H1 (cell line): ENCODE results near the gene PDZD2. TPM values are rescaled to one million over a fixed set of nuclear protein-coding genes. Genes with fewer than 3 reads are reported as not detected.

ENCODE experiments used
- CTCF ChIA-PET: fragments of 300-600 bp; sonication (Branson Sonifier 250); formaldehyde crosslinking; loops from one replicate; lab custom pipeline; 2021; ENCODE audit not compliant: partially characterized antibody; lab: Charles Lee
- POLR2A ChIA-PET: fragments of 300-600 bp; sonication (Branson Sonifier 250); formaldehyde crosslinking; loops from one replicate; lab custom pipeline; 2021; ENCODE audit warnings: inconsistent platforms; ENCODE audit not compliant: partially characterized antibody; lab: Charles Lee
- DNase-seq, 2 experiments: peaks; one replicate each; pipeline versions ENCODE4 v3.0.0 to v3.0.0-alpha.2; 2010 to 2022; ENCODE audit warnings: low spot score in 2 of 2, low read depth in 1 of 2, mixed read lengths in 1 of 2
- FAIRE-seq: peaks from 2 replicates; lab custom pipeline; 2011; peaks lifted over from hg19 to GRCh38; lab: Jason Lieb, UNC
- H2AFZ ChIP-seq: 2 replicates; pipeline ENCODE4 v1.8.1; 2012; ENCODE audit warnings: low read length, inconsistent platforms
- H2AK5ac ChIP-seq: 2 replicates; pipeline ENCODE4 v1.6.1; 2013; ENCODE audit warnings: low read depth, low read length
- H2BK120ac ChIP-seq: replicated peaks from 2 replicates; pipeline ENCODE3; 2013; ENCODE audit warnings: low read depth, low read length, inconsistent platforms
- H2BK12ac ChIP-seq: 2 replicates; pipeline ENCODE4 v1.6.1; 2013; ENCODE audit warnings: low read depth, low read length
- H2BK15ac ChIP-seq: 2 replicates; pipeline ENCODE4 v1.6.1; 2013; ENCODE audit warnings: low read length
- H2BK20ac ChIP-seq: 2 replicates; pipeline ENCODE4 v1.6.1; 2013; ENCODE audit warnings: low read length
- H2BK5ac ChIP-seq: 2 replicates; pipeline ENCODE4 v1.6.1; 2013; ENCODE audit warnings: low read depth, low read length
- H3K14ac ChIP-seq: 2 replicates; pipeline ENCODE4 v1.6.1; 2013; ENCODE audit warnings: inconsistent platforms; ENCODE audit not compliant: insufficient read length
- H3K18ac ChIP-seq: 2 replicates; pipeline ENCODE4 v1.6.1; 2013; ENCODE audit warnings: low read length; ENCODE audit errors: extremely low read depth
- H3K23ac ChIP-seq: 2 replicates; pipeline ENCODE4 v1.6.1; 2013; ENCODE audit warnings: inconsistent platforms; ENCODE audit not compliant: insufficient read length
- H3K23me2 ChIP-seq: 2 replicates; pipeline ENCODE4 v1.6.1; 2013; ENCODE audit warnings: low read depth, low read length
- H3K27ac ChIP-seq: 2 replicates; pipeline ENCODE4 v1.6.1; 2011; ENCODE audit warnings: low read depth, low read length, inconsistent platforms
- H3K27me3 ChIP-seq, 4 experiments: replicated peaks in 1 of 4; 1 replicate in 1 of 4; 2 replicates in 3 of 4; pipeline versions ENCODE4 v1.6.1 to v1.8.1; 2011 to 2013; ENCODE audit warnings: low read length in 3 of 4, mild to moderate bottlenecking in 3 of 4, inconsistent platforms in 2 of 4, mixed read lengths in 2 of 4, moderate library complexity in 1 of 4; ENCODE audit not compliant: control insufficient read depth in 3 of 4, insufficient read depth in 3 of 4; ENCODE audit errors: extremely low read depth in 1 of 4
- H3K36me3 ChIP-seq, 4 experiments: 2 replicates each; pipeline versions ENCODE4 v1.6.1 to v1.8.1; 2011 to 2013; ENCODE audit warnings: mild to moderate bottlenecking in 4 of 4, low read length in 3 of 4, moderate library complexity in 2 of 4, control low read depth in 1 of 4, inconsistent platforms in 1 of 4; ENCODE audit not compliant: insufficient read depth in 4 of 4, control insufficient read depth in 2 of 4
- H3K4ac ChIP-seq: replicated peaks from 2 replicates; pipeline ENCODE3; 2013; ENCODE audit warnings: low read length, low read depth, mixed read lengths, inconsistent platforms; ENCODE audit not compliant: insufficient read length
- H3K4me1 ChIP-seq, 4 experiments: replicated peaks in 1 of 4; 1 replicate in 1 of 4; 2 replicates in 3 of 4; pipeline versions ENCODE4 v1.6.1 to v1.8.1; 2011 to 2013; ENCODE audit warnings: low read length in 3 of 4, inconsistent platforms in 2 of 4, mixed read lengths in 1 of 4; ENCODE audit not compliant: insufficient read depth in 4 of 4, control insufficient read depth in 3 of 4
- H3K4me2 ChIP-seq, 2 experiments: 2 replicates each; pipeline versions ENCODE4 v1.6.1 to v1.8.1; 2011 to 2013; ENCODE audit warnings: low read depth in 2 of 2, low read length in 2 of 2, control low read depth in 1 of 2, inconsistent platforms in 1 of 2, mild to moderate bottlenecking in 1 of 2; ENCODE audit not compliant: insufficient read depth in 1 of 2
- H3K4me3 ChIP-seq, 4 experiments: fragments of 200-600, 300-600 bp in 1 of 4; sonication (generic), shearing (Covaris generic), sonication (Bioruptor Twin) in 1 of 4; 2 replicates each; pipeline versions ENCODE4 v1.5.1 to v1.8.1; 2011 to 2016; ENCODE audit warnings: low read length in 4 of 4, low read depth in 3 of 4, control low read depth in 2 of 4, inconsistent platforms in 2 of 4, mild to moderate bottlenecking in 2 of 4, mixed read lengths in 1 of 4, moderate library complexity in 1 of 4; ENCODE audit not compliant: insufficient read depth in 2 of 4; ENCODE audit errors: extremely low read depth in 1 of 4
- H3K56ac ChIP-seq: replicated peaks from 2 replicates; pipeline ENCODE3; 2013; ENCODE audit warnings: low read depth, mild to moderate bottlenecking, mixed read lengths, low read length, inconsistent platforms; ENCODE audit not compliant: insufficient read length
- H3K79me1 ChIP-seq: 2 replicates; pipeline ENCODE4 v1.6.1; 2013; ENCODE audit warnings: low read depth, low read length, control low read depth
- H3K79me2 ChIP-seq, 2 experiments: 2 replicates each; pipeline versions ENCODE4 v1.6.1 to v1.8.1; 2012 to 2013; ENCODE audit warnings: low read length in 2 of 2, mild to moderate bottlenecking in 2 of 2, inconsistent platforms in 1 of 2; ENCODE audit not compliant: insufficient read depth in 2 of 2, control insufficient read depth in 1 of 2
- H3K9ac ChIP-seq, 4 experiments: replicated peaks in 1 of 4; 1 replicate in 1 of 4; 2 replicates in 3 of 4; pipeline versions ENCODE4 v1.6.1 to v1.8.1; 2011 to 2013; ENCODE audit warnings: low read depth in 3 of 4, low read length in 3 of 4, control low read depth in 2 of 4, mild to moderate bottlenecking in 2 of 4, moderate library complexity in 2 of 4, inconsistent platforms in 1 of 4; ENCODE audit errors: extremely low read depth in 1 of 4
- H3K9me3 ChIP-seq, 2 experiments: 2 replicates each; pipeline versions ENCODE4 v1.6.1 to v1.8.1; 2012 to 2013; ENCODE audit warnings: mild to moderate bottlenecking in 2 of 2, moderate library complexity in 2 of 2, control low read depth in 1 of 2, inconsistent platforms in 1 of 2, low read depth in 1 of 2, low read length in 1 of 2, mixed read lengths in 1 of 2; ENCODE audit not compliant: insufficient read depth in 2 of 2
- H4K20me1 ChIP-seq, 2 experiments: replicated peaks in 1 of 2; 2 replicates each; pipeline versions ENCODE3 to v1.8.1; 2011 to 2013; ENCODE audit warnings: inconsistent platforms in 2 of 2, low read length in 2 of 2, mild to moderate bottlenecking in 1 of 2; ENCODE audit not compliant: insufficient read depth in 2 of 2, control insufficient read depth in 1 of 2
- H4K5ac ChIP-seq: 2 replicates; pipeline ENCODE4 v1.6.1; 2013; ENCODE audit warnings: low read length, low read depth, mixed read lengths, inconsistent platforms; ENCODE audit not compliant: insufficient read length
- H4K8ac ChIP-seq: 2 replicates; pipeline ENCODE4 v1.8.0; 2013; ENCODE audit warnings: mild to moderate bottlenecking, moderate library complexity, low read length, inconsistent platforms; ENCODE audit not compliant: insufficient read depth; ENCODE audit errors: extremely low read depth
- H4K91ac ChIP-seq: replicated peaks from 2 replicates; pipeline ENCODE3; 2013; ENCODE audit warnings: low read length, mixed read lengths, inconsistent platforms; ENCODE audit not compliant: insufficient read length
- ATF2 ChIP-seq: IDR thresholded peaks from 2 replicates; pipeline ENCODE4 v1.6.1; 2012; ENCODE audit warnings: low read length, inconsistent platforms
- CEBPB ChIP-seq: IDR thresholded peaks from 2 replicates; pipeline ENCODE4 v1.6.1; 2012; ENCODE audit warnings: low read depth, low read length
- CHD2 ChIP-seq: IDR thresholded peaks from 2 replicates; pipeline ENCODE4 v1.6.1; 2012; ENCODE audit warnings: low read length, improper control_type of control experiment
- CTCF ChIP-seq, 3 experiments: IDR thresholded peaks; 1 replicate in 2 of 3; 2 replicates in 1 of 3; pipeline versions ENCODE4 v1.5.1 to v1.6.1; 2011; ENCODE audit warnings: low read length in 3 of 3, mild to moderate bottlenecking in 3 of 3, inconsistent platforms in 2 of 3, low read depth in 1 of 3, moderate library complexity in 1 of 3; ENCODE audit not compliant: insufficient read depth in 1 of 3; ENCODE audit errors: control extremely low read depth in 1 of 3
- GABPA ChIP-seq: IDR thresholded peaks from 2 replicates; pipeline ENCODE4 v1.6.1; 2011; ENCODE audit warnings: mild to moderate bottlenecking, low read length, moderate library complexity, borderline replicate concordance; ENCODE audit not compliant: insufficient read depth
- PHF8 ChIP-seq: fragments of 200-600 bp; sonication (generic); conservative IDR thresholded peaks from 2 replicates; pipeline ENCODE4 v1.7.1; 2012; ENCODE audit warnings: low read depth, mild to moderate bottlenecking, inconsistent platforms, low read length, moderate library complexity
- POLR2A ChIP-seq, 2 experiments: IDR thresholded peaks; 1 replicate in 1 of 2; 2 replicates in 1 of 2; pipeline ENCODE4 v1.6.1; 2011; ENCODE audit warnings: low read depth in 2 of 2, low read length in 2 of 2, mild to moderate bottlenecking in 2 of 2; ENCODE audit errors: control extremely low read depth in 1 of 2
- RBBP5 ChIP-seq: IDR thresholded peaks from 2 replicates; pipeline ENCODE4 v1.7.1; 2012; ENCODE audit warnings: low read depth, mild to moderate bottlenecking, inconsistent platforms, low read length, moderate library complexity, borderline replicate concordance
- SP2 ChIP-seq: IDR thresholded peaks from 2 replicates; pipeline ENCODE4 v1.6.1; 2012; ENCODE audit warnings: mild to moderate bottlenecking, low read length, inconsistent platforms
- ZNF274 ChIP-seq: IDR thresholded peaks from 2 replicates; pipeline ENCODE4 v1.7.0; 2012; ENCODE audit warnings: low read length, borderline replicate concordance; ENCODE audit errors: extremely low read depth
- WGBS, 2 experiments: shearing (Covaris generic) in 1 of 2; methylation state at CpG; one replicate each; pipeline versions ENCODE4 v1.1.6 to v1.1.7; 2013 to 2015; ENCODE audit warnings: low lambda C conversion rate in 2 of 2, mixed read lengths in 2 of 2, inconsistent platforms in 1 of 2, low coverage in 1 of 2, missing lambda C conversion rate in 1 of 2; ENCODE audit not compliant: insufficient replicate concordance in 2 of 2, insufficient coverage in 1 of 2, insufficient read length in 1 of 2; ENCODE audit errors: extremely low coverage in 1 of 2, missing lambda C conversion rate in 1 of 2; 5-methylcytosine and 5-hydroxymethylcytosine counted together
- polyA plus RNA-seq, 7 experiments: library from polyadenylated mRNA; depleted of rRNA in 3 of 7; stranded (reverse) in 5 of 7; unstranded in 2 of 7; fragments of >200 nt in 5 of 7; fragments of 200-250 nt in 2 of 7; gene quantifications; 1 replicate in 5 of 7; 2 replicates in 1 of 7; 4 replicates in 1 of 7; pipeline versions ENCODE4 v1.2.1 to v1.2.3, GENCODE V29; 2011 to 2013; ENCODE audit warnings: missing spikeins in 2 of 7, mixed read lengths in 2 of 7
- total RNA-seq: library from RNA; stranded (reverse); fragmentation: NEBNext Ultra II Directional; extraction: Animal tissue kit (Norgen Biotek cat#: 25700); gene quantifications from 2 replicates; pipeline ENCODE4 v1.2.1, GENCODE V29; 2021

The PDZD2 gene
- total and polyA plus RNA-seq, 2 of the 8 experiments (the other 6 are each of a cell fraction or from before 2014, with no cell fraction given): 1.2 to 6.8 TPM

- Histone ChIP-seq H3K79me1 (no peaks in the 10 kb centered on the region), H3K18ac (no peak overlapping the region), H2BK12ac (no peak overlapping the region), H2BK20ac (no peak overlapping the region), H3K9ac (no peak overlapping the region), H3K27me3 (peaks cover 4 to 23% (median 15%) of the 10 kb centered on the region in 4 experiments), H3K4me2 (no peak overlapping the region), H3K56ac (no peak overlapping the region), H2AK5ac (no peak overlapping the region), H2BK15ac (no peak overlapping the region), H3K23me2 (0 out of 2 replicates have a peak, but pooled peaks cover 2% of the 10 kb centered on the region), H3K4ac (no peak overlapping the region), H4K5ac (no peak overlapping the region), H3K23ac (no peak overlapping the region), H3K79me2 (no peaks in the 10 kb centered on the region), H3K14ac (no peak overlapping the region), H3K4me1 (peaks cover 5 to 12% (median 8%) of the 10 kb centered on the region in 4 experiments; a peak in 6 of 7 replicates), H3K36me3 (no peaks in the 10 kb centered on the region), H2AFZ (no peak overlapping the region), H3K9me3 (no peaks in the 10 kb centered on the region), H3K27ac (no peak overlapping the region), H4K20me1 (peaks cover 0 to 2% of the 10 kb centered on the region in 2 experiments), H4K8ac (no peak overlapping the region), H4K91ac (no peak overlapping the region), H2BK120ac (no peak overlapping the region), H3K4me3 (no peak overlapping the region), H2BK5ac (no peak overlapping the region)
- CTCF ChIA-PET: interaction anchor here (0.6 to 1.4 kb wide), 3 partner anchors 34 to 119 kb away, joined by 3 to 5 read pairs (median 4); partner anchors contain the start of gene PDZD2
- FAIRE-seq: no peak
- DNase-seq: no peak
- 84% methylated on average over 8 of the region's 8 CpGs; no CpG with 5 or more reads in 1 of the 2 experiments for WGBS, 2 experiments
- POLR2A ChIA-PET: no interaction called here
- no peak for TF ChIP-seq CTCF (IDR thresholded peaks at IDR 0.05; ENCODE audit: control extremely low read depth in 1 of 3, insufficient read depth in 1 of 3, low read depth in 1 of 3, low read length in 3 of 3)
- TF ChIP-seq SP2: no peak
- TF ChIP-seq PHF8: no peak
- TF ChIP-seq RBBP5: no peak
- no peak for TF ChIP-seq CHD2
- TF ChIP-seq ZNF274: no peak
- no peak for TF ChIP-seq POLR2A (IDR thresholded peaks at IDR 0.05; ENCODE audit: control extremely low read depth in 1 of 2, low read depth in 2 of 2, low read length in 2 of 2)
- TF ChIP-seq GABPA: no peak
- TF ChIP-seq CEBPB: no peak
- no peak for TF ChIP-seq ATF2
Observed at GRCh38 chr5:31757806-31758205, 118.9 kb downstream of the PDZD2 start.
